Measurements from ENCODE around the gene SLC25A12.

Gene SLC25A12

DNA sequence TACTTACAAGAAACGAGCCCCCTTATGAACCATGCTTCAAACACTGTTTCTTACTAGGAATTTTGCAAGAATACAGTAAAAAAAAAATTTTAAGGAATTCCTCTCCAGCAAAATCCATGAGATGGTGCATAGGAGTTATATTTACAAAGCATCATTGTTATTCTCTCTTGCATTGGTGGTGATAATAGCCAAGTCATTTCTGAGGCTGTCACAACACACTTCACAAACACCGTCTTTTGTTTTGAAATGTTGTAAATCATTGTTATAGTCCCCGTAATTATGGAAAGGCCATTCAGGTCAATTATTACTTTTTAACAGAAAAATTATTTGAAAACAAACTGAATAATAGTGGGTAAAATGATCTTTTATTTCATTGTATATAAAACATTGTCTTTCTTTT lies 146.7 kb downstream of the SLC25A12 start:
- TF ChIP-seq POLR2A (IDR thresholded peaks at IDR 0.05; ENCODE audit: extremely low read depth, insufficient read length) (no peak), MYC (IDR thresholded peaks at IDR 0.05; ENCODE audit: low read depth, low read length) (no peak)
- TF ChIP-seq, protein P1, sequence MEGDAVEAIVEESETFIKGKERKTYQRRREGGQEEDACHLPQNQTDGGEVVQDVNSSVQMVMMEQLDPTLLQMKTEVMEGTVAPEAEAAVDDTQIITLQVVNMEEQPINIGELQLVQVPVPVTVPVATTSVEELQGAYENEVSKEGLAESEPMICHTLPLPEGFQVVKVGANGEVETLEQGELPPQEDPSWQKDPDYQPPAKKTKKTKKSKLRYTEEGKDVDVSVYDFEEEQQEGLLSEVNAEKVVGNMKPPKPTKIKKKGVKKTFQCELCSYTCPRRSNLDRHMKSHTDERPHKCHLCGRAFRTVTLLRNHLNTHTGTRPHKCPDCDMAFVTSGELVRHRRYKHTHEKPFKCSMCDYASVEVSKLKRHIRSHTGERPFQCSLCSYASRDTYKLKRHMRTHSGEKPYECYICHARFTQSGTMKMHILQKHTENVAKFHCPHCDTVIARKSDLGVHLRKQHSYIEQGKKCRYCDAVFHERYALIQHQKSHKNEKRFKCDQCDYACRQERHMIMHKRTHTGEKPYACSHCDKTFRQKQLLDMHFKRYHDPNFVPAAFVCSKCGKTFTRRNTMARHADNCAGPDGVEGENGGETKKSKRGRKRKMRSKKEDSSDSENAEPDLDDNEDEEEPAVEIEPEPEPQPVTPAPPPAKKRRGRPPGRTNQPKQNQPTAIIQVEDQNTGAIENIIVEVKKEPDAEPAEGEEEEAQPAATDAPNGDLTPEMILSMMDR (IDR thresholded peaks at IDR 0.05; ENCODE audit: low read depth, low read length) = no peak
- TF ChIP-seq, protein P2, sequence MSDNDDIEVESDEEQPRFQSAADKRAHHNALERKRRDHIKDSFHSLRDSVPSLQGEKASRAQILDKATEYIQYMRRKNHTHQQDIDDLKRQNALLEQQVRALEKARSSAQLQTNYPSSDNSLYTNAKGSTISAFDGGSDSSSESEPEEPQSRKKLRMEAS (IDR thresholded peaks at IDR 0.05; ENCODE audit: low read depth, low read length) = no peak
- no peak overlapping the region for H3K4me3 ChIP-seq (ENCODE audit: low read depth, low read length)
- DNase-seq (ENCODE audit: low read depth) = no peak

DNA sequence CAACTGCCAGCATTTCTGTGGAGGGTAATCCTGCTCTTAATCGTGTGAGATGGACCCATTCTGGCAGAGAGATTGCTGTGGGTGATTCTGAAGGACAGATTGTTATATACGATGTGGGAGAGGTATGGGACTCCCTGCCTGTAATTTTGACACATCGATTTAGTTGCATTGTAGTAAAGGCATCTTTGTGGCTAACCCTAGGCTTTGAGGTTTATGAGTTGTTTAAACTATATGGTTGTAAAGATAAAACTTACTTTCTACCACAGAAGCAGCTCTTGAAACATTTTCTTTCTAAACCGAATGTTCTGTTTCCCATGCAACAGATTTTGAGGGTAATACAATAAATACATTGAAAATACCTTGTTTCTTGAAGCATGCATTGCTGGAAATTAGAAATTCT lies 148.2 kb downstream of the SLC25A12 start:
- TF ChIP-seq POLR2A (IDR thresholded peaks at IDR 0.05; ENCODE audit: extremely low read depth, insufficient read length) = no peak
- TF ChIP-seq MYC (IDR thresholded peaks at IDR 0.05; ENCODE audit: low read depth, low read length) = no peak
- TF ChIP-seq, protein P2 (IDR thresholded peaks at IDR 0.05; ENCODE audit: low read depth, low read length) = no peak
- TF ChIP-seq, protein P1 (IDR thresholded peaks at IDR 0.05; ENCODE audit: low read depth, low read length) = no peak
- H3K4me3 ChIP-seq (ENCODE audit: low read depth, low read length) = no peak overlapping the region
- no peak for DNase-seq (ENCODE audit: low read depth)

DNA sequence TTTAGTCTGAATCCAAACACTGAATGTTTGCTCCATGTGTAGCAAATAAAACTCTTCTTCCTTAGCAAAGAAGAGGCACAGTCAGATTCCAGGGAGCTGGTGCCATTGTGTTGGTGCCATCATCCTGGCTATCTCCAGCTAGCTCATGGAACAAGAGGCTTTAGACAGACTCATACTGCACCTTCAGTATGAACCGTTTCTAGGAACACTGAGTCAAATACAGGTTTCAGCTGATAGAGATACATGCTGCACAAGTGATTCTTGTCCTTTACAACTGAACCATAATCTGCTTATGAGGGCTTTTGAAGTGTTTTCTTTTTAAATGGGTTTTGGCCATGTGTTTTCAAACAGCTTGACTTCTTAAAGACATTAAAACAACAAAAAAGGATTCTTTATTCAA lies 148.9 kb downstream of the SLC25A12 start:
- no peak for DNase-seq (ENCODE audit: low read depth)
- TF ChIP-seq, protein P1 (IDR thresholded peaks at IDR 0.05; ENCODE audit: low read depth, low read length) = no peak
- TF ChIP-seq, protein P2 (IDR thresholded peaks at IDR 0.05; ENCODE audit: low read depth, low read length) = no peak
- TF ChIP-seq MYC (IDR thresholded peaks at IDR 0.05; ENCODE audit: low read depth, low read length) (no peak), POLR2A (IDR thresholded peaks at IDR 0.05; ENCODE audit: extremely low read depth, insufficient read length) (no peak)
- no peak overlapping the region for H3K4me3 ChIP-seq (ENCODE audit: low read depth, low read length)

DNA sequence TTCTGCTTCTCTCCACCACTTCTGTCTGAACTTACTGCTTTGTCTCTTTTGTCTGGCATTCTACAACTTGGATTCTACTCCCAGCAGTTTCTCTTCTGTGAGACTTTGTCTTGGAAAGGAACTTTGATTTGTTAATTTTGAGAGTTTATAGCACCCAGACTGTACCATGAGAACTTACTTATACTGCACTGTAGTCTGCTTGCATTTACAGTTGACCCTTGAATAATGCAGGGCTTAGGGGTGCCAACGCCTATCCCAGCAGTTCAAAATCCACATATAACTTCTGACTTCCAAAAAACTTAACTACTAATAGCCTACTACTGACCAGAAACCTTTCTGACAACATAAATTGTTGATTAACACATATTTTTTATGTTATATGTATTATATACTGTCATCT lies 151.3 kb downstream of the SLC25A12 start:
- no peak for TF ChIP-seq POLR2A (IDR thresholded peaks at IDR 0.05; ENCODE audit: extremely low read depth, insufficient read length)
- TF ChIP-seq, protein P1 (IDR thresholded peaks at IDR 0.05; ENCODE audit: low read depth, low read length) = no peak
- TF ChIP-seq, protein P2 (IDR thresholded peaks at IDR 0.05; ENCODE audit: low read depth, low read length) = no peak
- no peak for TF ChIP-seq MYC (IDR thresholded peaks at IDR 0.05; ENCODE audit: low read depth, low read length)
- DNase-seq (ENCODE audit: low read depth) = no peak
- no peak overlapping the region for H3K4me3 ChIP-seq (ENCODE audit: low read depth, low read length)

DNA sequence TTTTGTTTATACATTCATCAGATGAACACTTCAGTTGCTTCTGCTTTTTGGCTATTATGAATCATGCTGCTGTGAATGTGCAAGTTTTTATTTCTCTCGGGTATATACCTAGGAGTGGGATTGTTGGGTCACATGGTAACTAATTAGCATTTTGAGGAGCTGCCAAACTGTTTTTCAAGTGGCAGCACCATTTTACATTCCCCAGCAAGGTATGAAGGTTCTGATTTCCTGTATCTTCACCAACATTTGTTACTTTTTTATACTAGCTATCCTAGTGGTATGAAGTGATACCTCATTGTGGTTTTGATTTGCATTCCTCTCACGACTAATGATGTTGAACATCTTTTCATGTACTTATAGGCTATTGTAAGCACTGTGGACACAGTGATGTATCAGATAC lies 152.9 kb downstream of the SLC25A12 start:
- TF ChIP-seq MYC (IDR thresholded peaks at IDR 0.05; ENCODE audit: low read depth, low read length) (no peak), POLR2A (IDR thresholded peaks at IDR 0.05; ENCODE audit: extremely low read depth, insufficient read length) (no peak)
- TF ChIP-seq, protein P1 (IDR thresholded peaks at IDR 0.05; ENCODE audit: low read depth, low read length) = no peak
- TF ChIP-seq, protein P2 (IDR thresholded peaks at IDR 0.05; ENCODE audit: low read depth, low read length) = no peak
- DNase-seq (ENCODE audit: low read depth) = peak; percentile 22
- H3K4me3 ChIP-seq (ENCODE audit: low read depth, low read length) = no peak overlapping the region
